Epithelial cell of prostate (primary cell): ENCODE results near the gene TBC1D8.

Experiments used
- DNase-seq: peaks from one replicate; pipeline ENCODE4 v3.0.0-alpha.2; 2011; ENCODE audit warnings: low read depth, low spot score
- H3K27ac ChIP-seq: fragments of 450-650 bp; 2 replicates; pipeline ENCODE4 v1.5.1; 2017; ENCODE audit warnings: mild to moderate bottlenecking

TBC1D8 gene

GRCh38 chr2:101140237-101140636, 10.9 kb downstream of the TBC1D8 start:
- no peak for DNase-seq
- H3K27ac ChIP-seq: no peak overlapping the region

GRCh38 chr2:101139495-101139894, 11.7 kb downstream of the TBC1D8 start:
- no peak for DNase-seq
- H3K27ac ChIP-seq: no peak overlapping the region

GRCh38 chr2:101135412-101136296, 15.5 kb downstream of the TBC1D8 start:
- no peak for DNase-seq

GRCh38 chr2:101133492-101134100, 17.6 kb downstream of the TBC1D8 start:
- no peak for DNase-seq
- H3K27ac ChIP-seq: no peak overlapping the region

More at GRCh38 chr2:101135412-101136296, 15.5 kb downstream of the TBC1D8 start:
- H3K27ac ChIP-seq: no peak overlapping the region

GRCh38 chr2:101132202-101132601, 19.0 kb downstream of the TBC1D8 start:
- DNase-seq: no peak
- H3K27ac ChIP-seq: no peak overlapping the region

GRCh38 chr2:101130081-101130480, 21.1 kb downstream of the TBC1D8 start:
- no peak for DNase-seq
- no peak overlapping the region for H3K27ac ChIP-seq

GRCh38 chr2:101127319-101128056, 23.7 kb downstream of the TBC1D8 start:
- DNase-seq: no peak
- H3K27ac ChIP-seq: peak overlapping the region; percentile 96

GRCh38 chr2:101125808-101126207, 25.4 kb downstream of the TBC1D8 start:
- peak overlapping the region; percentile 96 for H3K27ac ChIP-seq
- DNase-seq: no peak

- peak overlapping the region; percentile 96 for H3K27ac ChIP-seq
- DNase-seq: no peak
Measured at GRCh38 chr2:101125374-101125773, 25.8 kb downstream of the TBC1D8 start.

GRCh38 chr2:101124643-101125366, 26.4 kb downstream of the TBC1D8 start:
- DNase-seq: peak; percentile 58
- peak overlapping the region; percentile 96 for H3K27ac ChIP-seq

- DNase-seq: no peak
- H3K27ac ChIP-seq: peak overlapping the region; percentile 96
Measured at GRCh38 chr2:101123795-101124471, 27.2 kb downstream of the TBC1D8 start.

GRCh38 chr2:101121174-101121573, 30.0 kb downstream of the TBC1D8 start:
- no peak for DNase-seq
- peak overlapping the region; percentile 68 for H3K27ac ChIP-seq

GRCh38 chr2:101120124-101120996, 30.8 kb downstream of the TBC1D8 start:
- DNase-seq: peak; percentile 76

GRCh38 chr2:101119431-101119830, 31.8 kb downstream of the TBC1D8 start:
- peak overlapping the region; percentile 68 for H3K27ac ChIP-seq
- DNase-seq: no peak

More at GRCh38 chr2:101120124-101120996, 30.8 kb downstream of the TBC1D8 start:
- peak overlapping the region; percentile 68 for H3K27ac ChIP-seq

- no peak overlapping the region for H3K27ac ChIP-seq
- DNase-seq: no peak
Measured at GRCh38 chr2:101116841-101117552, 34.2 kb downstream of the TBC1D8 start.

- no peak overlapping the region for H3K27ac ChIP-seq
- no peak for DNase-seq
Measured at GRCh38 chr2:101116348-101116747, 34.8 kb downstream of the TBC1D8 start.

- no peak for DNase-seq
- H3K27ac ChIP-seq: no peak overlapping the region
Measured at GRCh38 chr2:101115664-101116063, 35.5 kb downstream of the TBC1D8 start.

GRCh38 chr2:101114815-101115214, 36.4 kb downstream of the TBC1D8 start:
- peak overlapping the region; percentile 86 for H3K27ac ChIP-seq
- DNase-seq: no peak
